HG02610 (cell line): ENCODE results near the gene XYLT1.

Experiments
- ATAC-seq: cut with Tn5 transposase; IDR thresholded peaks from one replicate; pipeline ENCODE4 v1.9.1; 2021; ENCODE audit warnings: mild to moderate bottlenecking, moderate library complexity; ENCODE audit not compliant: unreplicated experiment

XYLT1 gene

DNA sequence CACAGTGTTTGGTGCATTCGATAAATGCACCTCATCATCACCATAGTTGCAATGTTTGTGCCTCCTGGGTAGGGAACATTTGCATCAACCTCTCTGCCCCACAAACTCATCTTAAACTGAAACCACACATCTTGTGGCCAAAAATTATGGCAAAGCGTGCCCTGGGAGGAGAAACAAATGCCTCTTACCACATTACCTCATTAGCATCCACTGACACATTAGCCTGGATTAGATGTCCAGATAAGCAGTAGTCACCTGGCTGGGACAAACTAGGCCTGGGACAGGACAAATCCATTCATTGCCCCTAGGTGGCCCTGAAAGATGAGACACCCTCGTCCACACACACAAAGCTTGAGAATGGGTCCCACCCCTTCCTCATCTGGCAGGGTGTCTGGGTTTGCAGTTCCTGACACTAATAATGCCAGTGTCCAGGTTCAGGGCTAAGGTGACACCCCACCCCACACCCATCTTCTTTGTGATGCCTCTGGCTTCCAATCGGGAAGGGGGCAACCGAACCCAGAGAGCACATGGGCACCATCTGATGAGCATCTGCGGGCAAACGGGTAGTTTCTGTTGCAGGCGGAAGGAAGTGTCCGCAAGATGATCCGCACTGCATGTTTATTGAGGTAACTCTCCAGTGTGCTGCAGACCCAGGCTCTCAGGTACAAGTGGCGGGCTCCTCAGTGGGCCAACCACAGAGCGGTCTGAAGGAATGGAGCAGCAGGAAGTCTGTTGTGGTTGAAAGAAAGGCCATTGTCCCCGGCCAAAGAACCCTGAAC is 8.6 kb downstream of the XYLT1 start:
- ATAC-seq: no peak

DNA sequence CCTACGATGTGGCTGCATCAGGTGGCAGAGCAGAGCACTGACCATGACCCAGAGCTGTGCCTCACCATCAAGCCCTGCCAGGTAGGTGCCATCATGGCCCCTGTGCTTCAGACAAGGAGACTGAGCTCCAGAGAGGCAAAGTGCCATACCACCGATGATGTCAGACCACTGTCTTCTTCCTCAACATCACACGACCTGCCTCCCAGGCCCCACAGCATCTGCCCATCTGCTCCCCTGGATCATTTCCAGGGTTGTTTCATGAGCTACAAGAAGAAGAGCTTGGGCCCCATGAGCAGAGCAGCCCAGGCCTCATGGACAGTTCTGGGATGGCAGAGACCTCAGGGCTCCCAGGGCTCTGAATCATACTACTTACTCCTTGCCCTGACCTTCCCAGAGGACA is 9.9 kb downstream of the XYLT1 start:
- no peak for ATAC-seq

DNA sequence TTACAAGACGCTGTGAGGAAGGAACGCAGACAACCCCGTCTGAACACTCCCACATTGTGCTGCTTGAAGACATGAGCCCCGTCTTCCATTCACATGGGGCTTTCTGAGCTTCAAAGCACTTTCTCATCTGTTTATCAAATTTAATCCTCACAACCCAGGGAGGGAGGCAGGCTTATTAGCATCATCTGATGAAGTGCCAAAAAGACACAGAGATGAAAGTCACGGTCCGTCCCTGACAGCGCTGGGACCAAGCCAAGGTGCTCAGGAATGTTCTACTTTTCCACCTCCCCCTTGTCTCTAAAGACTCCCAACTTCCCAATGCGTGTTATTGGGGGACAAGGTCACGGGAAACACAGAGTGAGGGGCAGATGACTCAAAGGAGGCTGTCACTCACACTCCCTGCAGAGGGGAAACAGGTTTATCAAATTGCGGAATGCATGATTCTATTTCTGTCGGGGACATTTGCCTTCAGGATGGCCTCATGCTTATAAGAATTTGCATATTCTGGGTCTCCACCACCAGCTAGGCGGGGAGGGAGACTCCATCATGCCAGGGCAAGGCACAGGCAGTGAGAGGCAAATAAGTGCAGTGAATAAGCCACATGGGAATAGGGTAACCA is 10.7 kb downstream of the XYLT1 start:
- ATAC-seq: peak; percentile 50

DNA sequence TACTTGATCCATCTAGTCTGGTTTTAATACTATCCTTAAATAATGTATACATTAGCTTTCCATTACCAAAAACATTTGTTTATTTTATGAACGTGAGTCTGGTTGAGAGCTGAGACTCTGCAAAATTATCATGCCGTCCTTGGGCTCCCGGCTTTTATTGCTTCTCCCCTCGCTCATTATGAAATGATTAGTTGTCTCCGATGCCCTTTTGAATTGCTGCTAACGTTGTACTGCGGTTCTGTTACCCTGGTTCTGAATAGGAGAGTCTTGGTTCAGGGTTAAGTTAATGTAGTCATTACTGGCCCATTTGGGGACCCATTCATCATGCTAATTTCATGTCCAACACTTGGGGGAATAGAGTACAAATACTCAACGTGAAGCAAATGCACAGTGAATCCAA is 12.8 kb downstream of the XYLT1 start:
- no peak for ATAC-seq

DNA sequence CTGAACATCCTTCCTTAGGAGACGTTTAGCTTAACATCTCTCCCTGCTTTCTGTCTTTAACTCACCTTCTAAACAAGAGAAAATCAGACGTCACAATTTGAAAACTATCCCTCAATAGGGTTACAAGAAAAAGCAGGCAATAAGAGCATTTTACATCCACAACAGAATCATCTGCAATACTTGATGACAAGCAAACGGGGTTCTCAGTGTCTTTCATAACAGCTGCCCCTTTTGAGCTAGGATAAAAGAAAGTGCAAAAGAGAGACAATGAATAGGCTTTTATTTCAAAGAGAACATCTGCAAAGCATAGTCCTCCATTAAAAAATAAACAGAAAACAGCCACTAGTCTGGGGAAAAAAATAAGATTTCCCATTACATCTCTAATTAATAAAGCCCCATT is 13.2 kb downstream of the XYLT1 start:
- no peak for ATAC-seq

DNA sequence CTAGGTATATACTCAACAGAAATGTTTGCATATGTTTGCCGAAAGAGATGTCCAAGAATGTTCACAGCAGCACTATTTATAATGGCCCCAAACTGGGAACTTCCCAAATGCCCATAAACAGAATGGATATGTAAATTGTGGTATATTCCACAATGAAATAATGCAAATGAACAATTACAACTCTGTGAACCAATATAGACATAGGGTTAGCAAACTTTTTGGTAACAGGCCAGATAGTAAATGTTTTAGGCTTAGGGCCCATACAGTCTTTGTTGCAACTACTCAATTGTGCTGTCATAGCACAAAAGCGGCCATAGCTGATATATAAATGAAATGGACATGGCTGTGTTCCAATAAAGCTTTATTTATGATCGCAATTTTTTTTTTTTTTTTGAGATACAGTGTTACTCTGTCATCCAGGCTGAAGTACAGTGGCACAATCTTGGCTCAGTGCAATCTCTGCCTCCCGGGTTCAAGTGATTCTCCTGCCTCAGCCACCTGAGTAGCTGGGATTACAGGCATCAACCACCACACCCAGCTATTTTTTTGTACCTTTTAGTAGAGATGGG is 16.5 kb downstream of the XYLT1 start:
- ATAC-seq: no peak

DNA sequence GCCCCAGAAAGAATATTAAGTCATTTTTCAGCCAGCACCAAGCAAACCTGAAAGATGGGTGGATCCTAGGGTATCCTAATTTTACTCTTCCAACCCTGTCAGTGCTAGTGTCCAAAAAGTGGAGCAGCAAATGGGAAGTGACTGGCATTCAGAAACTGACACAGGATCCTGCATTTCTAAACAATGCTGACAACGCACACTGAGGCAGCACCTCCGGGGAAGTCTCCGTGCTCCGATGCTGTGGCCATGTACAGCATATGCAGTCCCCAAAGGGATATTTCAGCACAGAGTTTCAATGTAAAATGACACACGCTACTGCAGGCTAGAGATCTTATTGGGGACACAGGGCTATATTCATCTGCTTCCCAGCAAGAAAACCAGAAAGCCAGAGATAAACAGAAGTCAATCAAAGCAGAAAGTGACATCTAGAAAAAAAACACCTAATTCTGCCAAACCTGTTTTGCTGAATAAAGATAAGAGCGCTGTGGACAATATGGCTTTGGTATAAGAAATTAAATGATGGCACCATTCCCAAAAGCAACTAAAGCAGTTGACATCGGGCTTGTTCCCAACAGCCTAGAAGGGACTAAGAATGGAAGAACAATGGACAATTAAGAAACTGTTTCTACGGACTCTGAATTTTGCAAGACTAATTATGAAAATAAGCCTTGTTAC is 17.3 kb downstream of the XYLT1 start:
- no peak for ATAC-seq

DNA sequence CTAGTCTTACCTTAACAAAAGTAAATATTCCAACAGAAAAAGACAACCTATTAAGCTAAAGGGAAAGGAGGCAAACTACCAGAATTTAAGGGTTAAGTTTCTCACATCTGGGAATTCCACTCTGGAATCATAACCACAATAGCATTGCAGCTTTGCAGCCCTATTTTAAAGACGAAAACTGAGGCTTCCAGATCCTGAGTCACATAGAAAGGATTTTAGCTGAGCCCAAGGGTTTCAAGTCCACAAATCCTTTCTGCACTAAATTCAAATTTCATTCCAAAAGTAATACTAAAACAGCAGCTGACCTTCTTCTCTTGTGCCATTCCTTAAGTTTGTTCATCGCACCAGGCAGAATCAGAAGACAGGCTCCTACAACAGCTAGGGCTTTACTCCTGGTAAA is 17.8 kb downstream of the XYLT1 start:
- no peak for ATAC-seq

DNA sequence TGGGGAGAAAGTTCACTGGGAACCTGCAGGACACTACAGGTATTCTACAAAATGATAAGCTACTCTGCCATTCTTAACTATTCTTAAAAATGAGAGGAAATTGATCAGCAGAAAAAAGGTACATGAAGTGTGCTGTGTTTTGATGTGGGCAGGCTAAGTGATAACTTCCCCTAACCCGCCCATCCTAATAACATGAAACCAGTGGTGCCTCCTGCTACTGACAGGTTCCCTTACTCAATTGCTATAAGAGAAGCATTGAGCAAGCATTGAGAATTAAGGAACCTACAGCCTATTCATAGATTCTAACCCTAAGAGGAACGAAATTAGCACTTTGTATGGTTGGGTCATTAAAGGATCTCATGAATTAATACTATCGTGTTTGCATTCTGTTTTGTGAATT is 18.9 kb downstream of the XYLT1 start:
- ATAC-seq: no peak

DNA sequence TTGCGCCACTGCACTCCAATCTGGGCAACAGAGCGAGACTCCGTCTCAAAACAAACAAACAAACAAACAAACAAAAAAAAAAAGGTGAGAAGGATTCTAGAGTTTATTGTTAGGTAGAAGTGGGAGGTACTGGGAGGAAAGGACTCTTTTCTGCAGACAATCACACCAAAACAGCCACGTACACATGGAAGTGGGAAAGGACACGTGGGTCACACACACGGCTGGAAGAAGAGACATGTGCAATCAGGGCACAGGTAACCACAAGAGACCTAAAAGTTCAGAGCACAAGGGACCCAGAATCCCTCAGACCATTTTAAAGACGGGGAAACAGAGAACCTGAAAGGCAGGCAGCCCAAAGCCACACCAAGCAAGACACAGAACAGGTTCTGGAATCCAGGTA is 20.5 kb downstream of the XYLT1 start:
- ATAC-seq: no peak

DNA sequence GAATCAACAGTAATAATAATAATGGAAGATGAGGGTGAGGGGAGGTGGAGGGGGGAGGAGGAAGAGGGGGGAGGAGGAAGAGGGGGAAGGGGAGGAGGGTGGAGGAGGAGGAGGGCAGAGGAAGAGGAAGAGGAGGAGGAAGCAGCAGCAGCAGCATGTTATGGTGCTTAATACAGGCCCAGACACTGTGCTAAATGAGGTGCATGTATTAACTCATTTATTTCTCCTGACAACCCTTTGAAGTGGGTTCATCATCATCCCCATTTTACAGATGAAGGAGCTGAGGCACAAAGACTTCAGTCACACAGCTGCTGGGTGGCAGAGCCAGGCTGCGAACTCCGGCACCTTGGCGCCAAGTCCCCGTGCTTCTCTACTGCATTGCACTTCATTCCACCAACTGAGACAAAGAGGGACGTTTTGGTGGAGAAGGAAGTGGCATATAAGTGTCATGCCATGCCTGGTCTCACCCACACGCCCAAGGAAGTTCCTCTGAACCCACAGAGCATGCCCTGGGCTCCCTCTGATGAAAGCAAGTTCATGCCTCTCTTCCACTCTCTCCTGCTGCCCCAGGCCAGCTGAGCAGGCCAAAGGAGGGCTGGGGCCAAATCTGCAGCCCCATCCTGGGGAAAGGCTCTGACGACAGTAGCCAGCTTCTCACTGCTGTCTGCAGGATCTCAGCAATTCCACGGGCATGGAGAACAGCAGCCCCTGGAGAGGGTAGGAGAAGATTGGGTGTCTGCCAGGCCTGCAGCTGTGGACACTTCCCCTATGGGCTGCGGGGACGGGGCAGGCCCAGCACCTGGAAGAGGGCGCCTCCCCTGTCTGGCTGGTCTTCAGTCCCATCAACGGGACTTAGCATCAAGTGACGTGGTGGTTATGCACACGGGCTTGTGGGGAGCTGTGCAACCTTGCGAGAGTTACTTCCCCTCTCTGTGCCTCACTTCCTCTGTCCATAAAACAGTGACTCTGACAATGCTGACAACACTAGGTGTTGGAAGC is 21.8 kb downstream of the XYLT1 start:
- no peak for ATAC-seq

DNA sequence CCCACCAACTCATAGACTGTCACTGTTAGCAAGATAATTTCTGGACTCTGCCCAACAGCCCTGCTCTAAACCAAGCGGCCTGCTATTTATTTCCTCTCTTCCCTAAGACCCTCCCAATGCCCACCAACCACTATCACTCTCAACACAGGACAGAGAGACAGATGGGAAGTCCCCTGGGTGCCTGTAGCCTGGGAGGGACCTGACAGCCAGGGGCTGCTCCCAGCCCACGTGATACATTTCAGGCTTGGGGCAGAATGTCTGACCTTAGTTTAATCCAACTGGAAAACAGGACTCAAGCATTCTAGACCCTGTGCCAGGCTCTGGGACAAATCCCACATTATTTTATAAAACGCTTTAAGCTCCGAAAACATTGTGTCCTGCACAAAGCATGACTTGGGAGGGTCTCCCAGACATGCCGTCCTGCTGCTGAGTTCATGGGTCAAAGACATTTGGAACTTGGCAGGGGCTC is 23.6 kb downstream of the XYLT1 start:
- ATAC-seq: no peak

DNA sequence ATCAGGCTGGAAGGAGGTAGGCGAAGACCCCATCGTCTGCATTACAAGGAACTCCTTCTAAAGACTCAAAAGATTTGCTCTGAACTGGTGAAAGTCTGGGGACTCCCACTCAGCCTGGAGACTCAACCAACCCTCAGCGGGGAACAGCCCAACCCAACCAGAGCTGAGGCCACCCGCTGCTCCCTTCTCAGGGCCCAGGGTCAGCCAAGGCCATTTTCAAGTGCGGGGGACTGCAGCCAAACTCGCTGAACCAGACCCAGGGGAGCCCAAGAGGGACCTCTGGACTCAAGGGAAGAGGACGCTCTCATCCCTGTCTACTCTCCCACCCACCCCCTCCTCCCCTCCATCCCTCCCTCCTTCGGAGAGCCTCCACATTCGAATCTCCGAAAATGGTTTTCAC is 24.1 kb downstream of the XYLT1 start:
- ATAC-seq: no peak

DNA sequence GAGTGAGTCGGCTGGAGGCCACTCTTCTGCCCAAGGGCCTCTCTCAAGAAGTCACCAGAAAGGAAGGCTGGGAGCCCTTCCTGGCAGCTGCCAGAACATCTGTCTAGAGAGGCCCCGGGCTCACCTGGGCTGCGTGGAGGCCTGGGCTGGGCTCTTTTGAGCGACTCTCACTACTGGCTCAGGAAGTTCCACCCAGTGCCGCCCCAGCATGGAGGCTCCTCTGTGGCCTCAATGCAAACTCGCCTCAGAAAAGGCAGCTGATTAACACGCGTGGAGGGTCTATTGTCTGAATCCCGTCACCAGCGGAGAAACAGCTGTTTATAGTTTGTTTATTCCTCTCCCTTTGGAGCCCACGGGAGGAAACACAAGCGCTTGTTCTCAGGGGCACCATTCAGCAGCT is 25.3 kb downstream of the XYLT1 start:
- no peak for ATAC-seq

DNA sequence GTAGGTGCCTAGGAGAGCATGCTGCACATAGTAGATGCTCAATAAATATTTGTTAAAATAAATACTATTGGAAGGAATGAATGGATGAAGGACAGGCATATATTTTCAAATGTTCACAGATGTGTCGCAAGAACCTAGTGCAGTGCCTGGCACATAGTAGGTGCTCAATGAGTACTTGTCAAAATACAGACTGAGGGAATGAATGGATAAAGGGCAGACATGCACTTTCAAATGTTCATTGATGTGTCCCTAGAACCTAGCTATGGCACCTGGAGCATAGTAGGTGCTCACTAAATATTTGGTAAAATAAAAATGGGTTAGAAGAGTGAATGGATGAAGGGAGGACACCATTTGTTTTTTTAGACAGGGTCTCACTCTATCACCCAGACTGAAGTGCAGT is 26.1 kb downstream of the XYLT1 start:
- ATAC-seq: no peak

DNA sequence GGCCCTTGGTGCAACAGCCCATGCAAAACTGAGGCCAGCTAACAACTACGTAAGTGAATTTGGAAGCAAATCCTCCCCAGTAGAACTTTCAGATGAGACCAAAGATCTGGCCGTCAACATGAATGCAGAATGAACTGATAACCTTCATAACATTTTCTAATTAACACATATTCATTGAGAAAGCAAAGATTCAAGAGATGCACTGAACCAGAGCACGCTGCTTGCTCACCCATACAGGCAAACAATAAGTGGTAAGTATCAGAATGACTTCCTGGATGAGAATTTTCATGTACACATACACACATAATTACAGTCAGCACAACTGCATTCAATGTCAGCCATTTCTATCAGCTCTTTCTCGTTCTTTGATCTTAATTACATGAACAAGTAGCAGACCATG is 30.6 kb downstream of the XYLT1 start:
- no peak for ATAC-seq

DNA sequence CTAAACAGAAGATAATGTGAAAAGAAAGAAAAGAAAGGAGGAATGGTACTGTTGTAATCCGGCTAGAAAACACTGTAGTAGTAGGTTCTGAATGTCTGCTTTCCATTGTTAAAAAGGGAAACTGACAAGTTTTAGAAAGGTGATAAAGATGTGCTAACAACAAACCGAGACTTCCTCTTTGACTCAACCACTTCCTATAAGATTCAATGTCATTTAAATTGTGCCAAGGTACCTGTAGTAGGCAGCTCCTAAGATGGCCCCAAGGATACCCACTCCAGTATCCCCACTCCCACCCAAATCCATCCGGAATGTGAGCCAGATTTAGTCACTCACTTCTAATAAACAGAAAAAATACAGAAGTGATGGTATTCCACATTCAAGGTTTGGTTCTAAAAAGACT is 31.2 kb downstream of the XYLT1 start:
- ATAC-seq: no peak

DNA sequence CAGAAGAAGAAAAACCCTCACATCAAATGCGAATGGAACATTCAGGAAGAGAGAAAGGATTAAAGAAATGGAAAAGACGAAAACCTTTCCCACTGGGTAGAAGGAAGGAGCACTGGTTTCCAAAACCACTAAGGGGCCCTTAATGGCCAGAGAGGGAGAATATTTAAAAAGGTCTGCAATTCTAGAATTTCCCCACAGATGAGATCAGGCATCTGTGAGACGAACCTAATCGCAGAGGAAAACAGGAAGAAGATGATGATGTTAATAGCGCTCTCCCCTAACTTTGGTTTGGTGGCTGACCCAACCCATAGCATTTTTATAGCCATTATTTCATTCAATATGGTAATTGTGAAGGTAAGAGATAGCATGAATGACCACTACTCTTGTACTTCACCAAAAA is 32.8 kb downstream of the XYLT1 start:
- no peak for ATAC-seq

DNA sequence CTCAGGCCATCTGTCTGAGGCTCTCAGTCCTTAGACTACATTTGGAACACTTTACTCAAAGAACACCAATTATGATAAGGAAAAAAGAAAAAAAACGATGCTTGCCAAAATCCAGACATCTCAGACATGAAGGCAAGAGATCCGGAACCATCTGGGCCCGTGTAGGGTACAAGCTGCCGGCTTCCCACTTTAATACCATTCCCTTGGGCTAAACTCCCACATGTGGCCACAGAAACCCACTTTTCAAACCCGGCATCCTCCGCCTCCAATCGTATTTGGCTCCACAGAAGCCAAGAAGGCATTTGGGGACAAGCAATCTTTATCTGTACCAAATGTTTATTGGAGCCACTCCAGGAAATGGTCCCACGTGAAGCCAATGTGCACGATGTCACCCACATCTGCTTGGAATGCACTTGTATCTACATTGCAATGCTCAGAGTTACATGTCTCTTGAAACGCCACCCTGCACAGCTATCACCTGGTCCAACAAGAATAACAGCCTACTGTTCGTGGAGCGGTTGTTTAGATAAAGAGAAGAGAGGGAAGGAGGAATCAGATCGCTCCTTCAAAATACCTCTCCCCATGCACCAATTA is 33.5 kb downstream of the XYLT1 start:
- ATAC-seq: no peak

DNA sequence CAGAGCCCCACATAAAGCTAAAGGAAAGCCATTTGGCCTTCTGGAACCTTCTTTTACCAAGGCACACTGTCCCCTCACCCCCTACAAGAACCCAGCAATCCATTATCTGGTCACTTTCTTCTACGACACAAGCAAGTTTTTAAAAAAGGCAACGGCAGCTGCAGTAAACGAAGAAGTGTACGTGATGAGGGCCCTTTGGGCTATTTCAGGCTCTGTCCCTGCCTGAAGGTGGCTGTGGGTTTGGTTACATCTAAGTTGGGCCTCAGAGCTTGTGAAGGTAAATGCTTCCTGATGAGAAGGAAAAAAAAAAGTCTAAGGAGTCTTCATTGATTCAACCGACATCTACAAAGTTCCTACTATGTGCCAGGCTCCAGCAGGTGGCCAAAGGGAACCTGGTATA is 35.4 kb downstream of the XYLT1 start:
- no peak for ATAC-seq
